HG03139 (cell line): ENCODE measurements around the gene NUP153.
A peak's percentile ranks its signal among the peaks of the same experiment; 100 is the strongest.
"Not testable (repeated sequence)": the region's sequence is repeated elsewhere in the genome, so short reads cannot be mapped to it uniquely, and the experiment has no call there.

Experiments
- ATAC-seq: cut with Tn5 transposase; IDR thresholded peaks from one replicate; pipeline ENCODE4 v1.9.1; 2021; ENCODE audit not compliant: unreplicated experiment

The NUP153 gene

DNA sequence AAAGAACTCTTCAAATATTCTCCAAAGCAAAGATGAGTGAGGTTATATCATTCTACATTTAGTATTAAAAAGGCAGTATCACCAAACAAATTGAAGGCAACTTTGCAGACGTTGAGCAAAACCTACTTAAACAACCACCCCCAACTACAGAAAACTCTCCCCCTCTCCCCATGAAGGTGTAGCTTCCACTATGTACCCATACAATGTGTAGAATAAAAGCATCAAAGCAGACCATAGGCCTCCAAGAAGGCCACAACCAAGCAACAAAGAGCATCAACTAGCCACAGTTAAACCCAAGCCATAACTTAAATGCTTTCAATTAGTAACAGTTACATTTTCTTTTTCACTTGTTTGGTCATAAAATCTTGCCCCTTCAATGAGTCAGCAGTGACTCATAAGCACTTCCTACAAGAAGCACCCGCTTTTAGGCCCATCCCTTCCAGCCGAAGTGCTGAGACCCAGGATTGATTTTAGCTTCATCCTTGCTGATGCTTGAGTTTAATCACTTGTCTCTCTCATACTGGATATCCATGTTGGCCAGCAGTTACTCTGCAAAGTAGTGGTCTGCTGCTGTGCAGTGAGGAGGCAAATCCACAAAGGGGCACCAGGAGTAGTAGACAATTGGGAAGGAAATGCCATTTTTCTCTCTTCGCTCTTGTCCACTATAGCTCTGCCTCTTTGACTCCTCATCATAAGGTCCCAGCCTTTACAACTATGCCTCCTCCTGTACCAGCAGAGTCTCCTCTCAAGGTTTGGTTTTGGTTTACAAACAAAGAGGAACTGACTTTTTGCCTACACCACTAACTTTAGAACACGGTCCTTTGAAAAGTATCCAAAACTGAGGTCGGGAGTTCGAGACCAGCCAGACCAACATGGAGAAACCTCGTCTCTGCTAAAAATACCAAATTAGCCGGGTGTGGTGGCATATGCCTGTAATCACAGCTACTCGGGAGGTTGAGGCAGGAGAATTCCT, 8.4 kb upstream of the NUP153 start:
- ATAC-seq, result peak; percentile 72

DNA sequence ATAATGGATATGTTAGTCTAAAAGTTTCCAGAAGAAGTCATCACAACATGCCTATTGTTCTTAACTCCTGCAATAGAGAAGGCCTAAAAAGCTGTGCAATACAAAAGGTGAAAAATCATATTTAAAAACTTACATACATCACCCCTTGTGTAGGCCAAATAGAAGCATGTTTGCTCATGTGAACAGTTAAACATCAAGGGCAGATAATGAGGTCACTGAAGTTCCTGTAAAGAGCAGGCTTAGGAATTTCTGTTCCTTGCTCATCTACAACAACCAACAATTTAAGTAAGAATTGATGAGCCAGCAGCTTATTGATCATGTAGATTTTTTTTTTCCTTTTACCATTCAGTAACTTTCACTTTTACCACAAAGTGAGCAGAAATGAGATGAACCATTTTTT, 7.5 kb upstream of the NUP153 start:
- no peak for ATAC-seq

DNA sequence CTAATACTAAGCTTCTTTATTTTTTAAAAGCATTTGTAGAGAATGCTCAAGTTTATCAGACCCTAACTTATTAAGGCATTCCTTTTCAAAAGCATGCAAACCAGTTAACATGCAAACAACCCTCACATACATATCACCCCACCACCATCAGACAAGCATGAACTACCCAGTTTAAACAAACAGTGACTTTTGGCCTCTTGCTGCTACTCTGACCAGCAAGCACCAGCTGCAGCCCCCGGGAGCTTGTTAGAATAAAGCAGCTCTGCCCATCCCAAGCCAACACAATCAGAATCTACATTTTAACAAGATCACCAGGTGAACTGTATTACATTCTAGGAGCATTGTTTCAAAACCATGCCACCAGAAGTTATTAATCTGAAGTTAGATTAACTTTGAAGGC, 5.9 kb upstream of the NUP153 start:
- ATAC-seq, result no peak

DNA sequence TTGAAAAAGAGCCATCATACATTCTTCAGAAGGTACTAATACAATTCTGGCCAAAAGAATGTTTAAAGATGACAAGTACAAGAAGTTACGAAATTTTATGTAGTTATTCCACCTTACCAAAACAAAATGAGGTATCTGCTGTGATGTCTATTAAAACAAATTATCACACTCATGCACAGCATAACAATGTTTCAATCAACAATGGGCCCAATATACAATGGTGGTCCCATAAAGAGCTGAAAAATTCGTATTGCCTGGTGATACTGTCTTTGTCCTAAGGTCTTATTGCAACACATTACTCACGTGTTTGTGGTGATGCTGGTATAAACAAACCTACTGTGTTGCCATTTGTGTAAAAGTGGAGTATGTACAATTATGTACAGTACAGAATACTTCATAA, 3.6 kb upstream of the NUP153 start:
- ATAC-seq, result no peak

DNA sequence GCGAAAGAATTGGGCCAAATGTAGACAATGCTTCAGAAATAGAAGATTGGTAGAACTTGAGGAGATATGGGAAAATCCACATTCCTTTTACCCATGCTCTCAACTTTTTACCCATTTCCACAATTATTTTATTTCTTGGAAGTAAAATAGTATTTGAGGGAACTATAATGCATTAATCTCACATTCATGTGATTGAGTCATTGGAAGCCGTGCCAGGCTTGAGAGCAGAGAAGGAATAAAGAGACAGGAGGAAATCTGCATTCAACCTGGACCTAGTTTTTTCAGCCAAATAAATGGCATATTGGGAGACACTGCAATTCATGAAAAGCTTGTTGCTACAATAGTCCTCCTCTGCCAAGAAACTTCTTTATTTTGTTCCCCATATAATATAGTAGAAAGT, 2.8 kb upstream of the NUP153 start:
- no peak for ATAC-seq

DNA sequence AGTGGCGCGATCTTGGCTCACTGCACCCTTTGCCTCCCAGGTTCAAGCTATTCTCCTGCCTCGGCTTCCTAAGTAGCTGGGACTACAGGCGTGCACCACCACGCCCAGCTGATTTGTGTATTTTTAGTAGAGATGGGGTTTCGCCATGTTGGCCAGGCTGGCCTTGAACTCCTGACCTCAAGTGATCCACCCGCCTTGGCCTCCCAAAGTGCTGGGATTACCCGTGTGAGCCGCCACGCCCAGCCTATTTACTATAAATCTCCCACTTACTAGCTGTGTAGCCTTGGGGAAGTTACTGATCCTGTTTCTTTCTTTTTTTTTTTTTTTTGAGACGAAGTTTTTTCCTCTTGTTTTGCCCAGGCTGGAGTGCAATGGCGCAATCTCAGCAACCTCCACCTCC, 1.3 kb upstream of the NUP153 start:
- ATAC-seq, result not testable (repeated sequence)

DNA sequence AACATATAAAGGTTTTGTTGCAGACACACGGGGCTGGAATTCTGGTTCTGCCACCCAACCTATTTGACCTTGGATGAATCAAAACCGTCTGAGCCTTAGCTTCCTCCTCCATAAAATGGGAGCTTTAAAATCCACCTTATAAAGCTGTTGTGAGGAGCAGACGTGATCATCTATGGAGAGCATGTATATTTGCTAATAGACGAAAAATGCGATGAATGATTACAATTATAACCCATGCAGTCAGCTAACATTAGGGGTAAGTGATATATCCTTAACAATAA, 586 bp upstream of the NUP153 start:
- no peak for ATAC-seq

DNA sequence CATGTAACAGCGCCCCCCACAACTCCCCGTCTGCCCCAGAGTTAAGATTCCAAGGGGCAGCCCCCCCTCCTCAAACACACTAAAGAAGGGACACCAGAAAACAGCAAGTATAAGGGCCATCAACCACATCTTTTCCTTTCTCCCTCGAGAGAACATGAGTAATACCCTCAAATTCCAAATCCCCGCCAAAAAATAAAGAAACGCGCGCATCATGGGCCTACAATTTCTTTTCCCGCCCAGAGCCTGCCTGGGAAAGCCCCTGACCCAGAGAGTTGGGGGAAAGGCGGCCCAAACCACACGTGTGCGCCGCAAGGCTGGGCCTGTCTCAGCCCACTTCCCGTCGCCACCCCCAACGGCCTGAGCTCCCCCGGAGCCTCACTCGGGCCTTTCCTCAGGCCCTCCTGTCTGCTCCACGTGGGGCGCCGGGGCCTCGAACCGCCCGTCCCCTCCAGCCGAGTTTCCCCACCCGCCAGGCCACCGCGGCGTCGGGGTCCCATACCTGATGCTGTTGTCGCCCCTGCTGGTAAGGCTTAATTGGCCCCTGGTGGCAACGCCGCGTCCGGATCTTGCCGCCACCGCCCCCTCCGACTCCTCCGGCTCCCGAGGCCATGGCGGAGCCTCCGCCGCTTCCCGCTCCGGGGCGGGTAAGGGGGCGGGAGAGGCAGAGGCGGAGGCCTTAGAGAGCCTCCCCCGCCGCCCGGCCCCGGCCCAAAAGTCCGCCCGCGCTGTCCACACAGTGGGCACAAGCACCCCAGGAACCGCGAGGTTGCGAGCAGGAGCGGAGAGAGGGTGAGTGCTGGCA, 746 bp downstream of the NUP153 start:
- ATAC-seq, result peak; percentile 59

DNA sequence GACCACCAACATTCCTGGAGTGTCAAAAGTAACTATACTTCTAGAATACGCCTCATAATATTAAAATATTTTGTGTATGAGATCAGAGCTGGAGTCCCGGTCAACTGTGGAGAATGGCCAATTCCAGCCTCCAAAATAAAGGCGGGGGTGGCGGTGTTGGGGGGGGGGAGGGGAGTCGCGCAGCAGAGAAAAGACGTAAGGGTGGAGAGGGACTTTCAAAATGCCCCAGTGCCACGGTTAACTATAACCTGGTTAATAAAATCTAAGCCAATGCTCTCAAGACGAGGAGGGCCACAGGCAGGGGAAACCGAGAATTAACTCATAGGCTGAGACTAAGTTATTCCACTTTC, 1.3 kb downstream of the NUP153 start:
- ATAC-seq, result peak; percentile 2

DNA sequence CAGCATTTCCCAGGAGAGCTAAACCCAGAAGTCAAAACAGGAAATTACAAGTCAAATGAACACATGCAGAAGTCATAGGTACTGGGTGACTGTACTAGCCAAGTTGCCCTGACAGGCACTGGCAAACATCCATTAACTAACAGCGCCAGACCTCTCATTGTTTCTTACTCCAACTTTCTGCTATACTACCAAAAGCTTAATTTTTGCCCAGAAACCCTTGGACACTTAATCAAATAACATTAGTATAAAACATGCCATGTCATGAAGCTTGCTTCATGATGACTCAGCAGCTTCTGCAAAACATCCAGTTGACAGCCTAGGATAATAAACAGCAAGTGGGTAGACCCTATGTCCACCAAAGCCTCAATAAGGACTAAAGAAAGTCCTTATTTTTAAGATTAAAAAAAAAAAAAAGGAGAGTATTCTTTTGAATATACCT, 3.5 kb downstream of the NUP153 start:
- ATAC-seq, result no peak

DNA sequence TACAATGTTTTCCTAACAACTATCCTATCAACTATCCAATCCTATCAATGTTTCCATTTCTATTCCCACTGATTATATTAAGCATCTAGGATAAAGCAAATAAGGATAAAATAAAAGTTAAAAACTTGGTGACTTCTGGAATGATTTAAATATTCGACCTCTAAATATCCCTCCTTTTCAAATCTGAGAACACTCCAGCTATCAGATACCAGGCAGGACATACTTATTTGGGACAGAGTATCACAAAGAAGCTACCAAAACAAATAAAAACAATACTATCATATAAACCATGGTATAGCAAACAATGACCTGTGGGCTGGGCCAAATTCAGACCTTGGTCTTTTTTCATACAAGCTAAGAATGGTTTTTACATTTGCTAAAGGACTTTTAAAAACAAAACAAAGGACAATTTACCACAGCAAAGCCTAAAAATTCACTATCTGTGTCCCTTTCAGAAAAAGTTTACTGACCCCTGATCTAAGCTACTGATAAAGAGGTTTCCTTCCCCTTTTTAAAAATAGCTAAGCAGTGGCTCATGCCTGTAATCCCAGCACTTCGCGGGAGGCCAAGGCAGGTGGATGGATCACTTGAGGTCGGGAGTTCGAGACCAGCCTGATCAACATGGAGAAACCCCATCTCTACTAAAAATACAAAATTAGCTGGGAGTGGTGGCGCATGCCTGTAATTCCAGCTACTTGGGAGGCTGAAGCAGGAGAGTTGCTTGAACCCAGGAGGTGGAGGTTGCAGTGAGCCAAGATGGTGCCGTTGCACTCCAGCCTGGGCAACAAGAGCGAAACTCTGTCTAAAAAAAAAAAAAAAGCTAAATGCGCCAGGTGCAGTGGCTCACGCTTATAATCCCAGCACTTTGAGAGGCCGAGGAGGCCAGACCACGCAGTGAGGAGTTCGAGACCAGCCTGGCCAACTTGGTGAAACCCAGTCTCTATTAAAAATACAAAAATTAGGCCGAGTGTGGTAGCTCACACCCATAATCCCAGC, 6.0 kb downstream of the NUP153 start:
- no peak for ATAC-seq

DNA sequence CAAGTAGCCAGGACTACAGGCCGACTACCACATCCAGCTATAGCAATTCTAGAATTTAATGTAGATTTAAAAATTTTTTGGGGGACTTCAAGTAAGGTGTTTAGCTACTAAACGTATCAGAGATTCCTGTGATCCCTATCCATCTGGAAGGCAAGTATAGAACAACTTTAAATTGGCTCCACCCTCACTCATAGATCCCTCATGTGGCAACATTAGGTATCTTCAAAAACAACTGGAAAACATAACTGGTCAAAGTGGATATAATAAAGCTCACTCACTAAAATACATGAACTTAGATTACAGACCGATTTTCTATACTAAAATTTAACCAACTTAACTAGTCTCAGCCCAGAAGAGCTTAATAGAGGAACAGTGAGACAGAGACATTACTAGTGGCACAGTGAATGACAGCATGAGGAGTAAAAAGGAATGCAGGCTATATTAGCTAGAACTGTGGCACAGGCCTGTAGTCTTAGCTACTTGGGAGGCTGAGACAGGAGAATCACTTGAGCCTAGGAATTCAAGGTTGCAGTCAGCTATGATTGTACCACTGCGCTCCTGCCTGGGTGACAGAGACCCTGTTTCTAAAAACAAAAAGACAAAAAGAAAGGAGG, 14.7 kb downstream of the NUP153 start:
- ATAC-seq, result no peak

DNA sequence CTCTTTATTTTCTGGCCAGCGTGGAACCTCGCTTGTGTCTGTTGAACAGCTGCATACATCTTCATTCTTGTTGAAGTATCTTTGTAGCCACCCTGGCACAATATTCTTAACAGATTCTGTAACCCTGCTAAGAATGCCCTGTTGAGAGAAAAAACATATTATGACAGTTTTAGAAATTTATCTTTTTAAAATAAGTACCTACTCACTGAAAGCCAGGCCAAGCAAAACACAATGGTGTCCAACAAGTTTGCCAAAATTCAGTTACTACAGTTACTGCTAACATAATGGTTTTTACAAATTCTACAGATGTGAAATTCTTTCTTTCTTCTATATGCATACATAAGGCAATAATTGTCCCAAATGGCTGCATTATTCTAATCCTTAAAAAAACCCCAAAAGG, 18.2 kb downstream of the NUP153 start:
- no peak for ATAC-seq

DNA sequence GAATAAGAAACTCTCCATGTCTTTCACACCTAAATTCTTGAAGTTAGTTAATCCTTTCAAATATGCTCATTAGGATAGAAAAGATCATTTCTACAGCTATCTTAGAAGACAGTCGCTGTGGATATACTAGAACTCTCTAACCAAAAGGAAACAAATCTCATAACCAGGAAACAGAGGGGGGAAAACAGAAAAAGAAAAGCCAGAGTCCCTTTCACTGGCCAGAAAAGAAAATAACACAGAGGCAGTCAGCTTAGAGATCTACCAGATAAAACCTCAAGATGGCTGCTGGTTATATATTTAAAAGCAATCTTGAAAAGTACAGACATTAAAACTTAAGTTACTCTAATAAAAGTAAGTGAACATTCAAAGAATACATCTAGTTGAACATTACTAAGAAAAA, 19.6 kb downstream of the NUP153 start:
- ATAC-seq, result no peak

DNA sequence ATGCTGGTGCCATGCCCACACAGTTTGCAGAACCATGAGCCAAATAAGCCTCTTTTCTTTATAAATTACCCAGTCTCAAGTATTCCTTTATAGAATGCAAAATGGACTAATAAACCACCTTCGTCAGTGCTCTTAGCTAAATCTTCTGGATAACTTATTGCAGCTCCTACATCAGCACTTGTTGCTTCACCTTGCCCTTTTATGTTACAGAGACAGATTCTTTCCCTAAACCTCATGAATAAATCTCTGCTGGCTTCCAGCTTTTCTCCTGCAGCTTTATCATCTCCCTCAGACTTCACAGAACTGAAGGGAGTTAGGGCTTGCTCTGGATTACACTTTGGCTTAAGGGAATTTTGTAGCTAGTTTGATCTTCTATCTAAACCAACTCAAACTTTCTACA, 22.6 kb downstream of the NUP153 start:
- ATAC-seq, result no peak

DNA sequence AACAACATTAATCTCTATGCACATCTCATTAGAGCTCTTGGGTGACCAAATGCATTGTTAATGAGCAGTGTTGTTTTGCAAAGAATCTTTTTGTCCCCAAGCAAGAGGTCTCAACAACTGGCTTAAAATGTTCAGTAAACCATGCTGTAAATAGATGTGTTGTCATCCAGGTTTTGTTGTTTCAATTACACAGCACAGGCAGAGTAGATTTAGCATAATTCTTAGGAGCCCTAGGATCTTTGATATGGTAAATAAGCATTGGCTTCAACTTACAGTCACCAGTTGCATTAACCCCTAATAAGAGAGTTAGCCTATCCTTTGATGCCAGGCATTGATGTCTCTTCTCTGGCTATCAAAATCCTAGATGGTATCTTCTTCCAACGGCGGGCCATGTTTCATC, 23.3 kb downstream of the NUP153 start:
- ATAC-seq, result no peak

DNA sequence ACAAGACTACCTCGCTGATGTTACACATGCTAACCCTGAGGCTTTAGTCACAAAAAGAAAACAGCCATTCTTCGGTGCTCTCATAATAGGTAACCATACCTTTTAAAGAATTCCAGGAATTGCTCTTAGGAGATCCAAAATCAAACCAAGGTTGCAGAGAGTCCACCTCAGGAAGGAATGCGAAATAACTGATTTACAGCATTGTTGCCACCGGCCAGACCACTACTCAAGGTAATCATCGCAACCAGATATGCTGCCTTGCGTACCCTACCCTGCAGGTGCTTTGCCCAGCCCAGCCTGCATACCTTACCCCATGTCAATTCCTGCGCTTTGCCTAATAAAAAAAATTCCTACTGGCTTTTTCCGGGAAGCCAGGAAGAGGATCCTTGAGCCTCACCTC, 27.0 kb downstream of the NUP153 start:
- ATAC-seq, result no peak

DNA sequence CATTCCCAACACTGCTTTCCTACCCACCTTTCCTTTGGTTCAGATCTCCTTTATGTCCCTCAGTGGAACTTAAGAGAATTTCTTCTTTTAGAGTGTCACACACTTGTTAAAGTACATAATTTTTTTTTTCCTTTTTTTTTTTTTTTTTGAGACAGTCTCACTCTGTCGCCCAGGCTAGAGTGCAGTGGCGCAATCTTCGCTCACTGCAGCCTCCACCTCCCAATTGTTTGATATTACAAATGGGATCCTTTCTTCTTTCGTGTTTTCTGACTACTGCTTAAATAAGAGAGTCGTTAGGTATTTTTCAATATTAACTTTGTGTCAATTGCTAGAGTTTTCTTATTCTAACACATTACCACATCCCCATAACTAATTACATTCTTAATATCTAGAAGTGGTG, 29.1 kb downstream of the NUP153 start:
- no peak for ATAC-seq

DNA sequence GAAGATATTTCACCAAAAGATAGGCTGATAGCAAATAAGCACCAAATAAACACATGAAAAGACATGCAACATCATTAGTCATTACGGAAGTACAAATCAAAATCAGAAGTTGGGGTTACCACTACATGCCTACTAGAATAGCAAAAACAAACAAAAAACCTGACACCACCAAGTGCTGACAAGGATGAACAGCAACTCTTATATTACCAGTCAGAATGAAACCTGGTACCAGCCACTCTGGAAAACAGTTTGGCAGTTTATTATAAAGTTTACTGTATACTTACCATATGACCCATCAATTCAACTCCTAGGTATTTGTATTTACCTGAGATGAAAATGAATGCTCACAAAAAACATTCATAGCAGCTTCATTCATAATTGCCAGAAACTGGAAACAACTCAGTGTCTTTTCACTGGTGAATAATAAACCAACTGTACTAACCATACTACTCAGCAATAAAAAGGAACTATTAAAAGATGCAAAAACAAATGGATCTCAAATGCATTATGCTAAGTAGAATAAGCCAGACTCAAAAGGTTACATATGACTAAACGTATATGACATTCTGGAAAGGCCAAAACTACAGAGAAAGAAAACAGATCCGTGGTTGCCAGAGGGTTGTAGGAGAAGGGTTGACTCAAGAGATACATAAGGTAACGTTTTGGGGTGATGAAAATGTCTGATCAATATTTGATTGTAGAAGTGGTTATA, 33.0 kb downstream of the NUP153 start:
- ATAC-seq, result no peak

DNA sequence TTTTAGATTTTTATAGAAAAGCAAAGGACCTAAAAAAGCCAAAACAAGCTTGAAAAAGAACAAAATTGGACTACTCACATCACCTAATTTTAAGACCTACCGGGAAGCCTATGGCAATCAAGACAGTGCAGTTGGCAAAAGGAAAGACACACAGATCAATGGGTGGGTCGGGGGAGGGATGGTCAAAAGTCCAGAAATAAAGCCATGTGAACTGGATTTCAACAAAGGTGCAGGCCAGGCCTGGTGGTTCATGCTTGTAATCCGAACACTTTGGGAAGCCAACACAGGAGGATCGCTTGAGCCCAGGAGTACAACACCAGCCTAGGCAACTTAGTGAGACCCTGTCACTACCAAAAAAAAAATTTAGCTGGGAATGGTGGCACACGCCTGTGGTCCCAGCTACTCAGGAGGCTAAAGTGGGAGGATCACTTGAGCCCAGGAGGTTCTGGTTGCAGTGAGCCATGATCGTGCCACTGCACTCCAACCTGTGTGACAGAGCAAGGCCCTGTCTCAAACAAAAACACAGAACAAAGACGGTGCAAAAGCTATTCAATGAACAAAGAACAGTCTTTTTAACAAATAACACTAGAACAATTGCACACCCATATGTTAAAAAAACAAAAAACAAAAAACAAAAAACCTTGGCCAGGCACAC, 34.5 kb downstream of the NUP153 start:
- no peak for ATAC-seq
